Kasumi-1 (cell line): ENCODE measurements around the gene CAST.
A peak's percentile ranks its signal among the peaks of the same experiment; 100 is the strongest.
"Not testable (repeated sequence)": the region's sequence is repeated elsewhere in the genome, so short reads cannot be mapped to it uniquely, and the experiment has no call there.

Experiments used
- DNase-seq, 2 experiments: peaks; one replicate each; lab custom pipeline; 2025; lab: John Stamatoyannopoulos, UW

CAST gene

GRCh38 chr5:96661855-96662724 lies at the start of gene CAST:
TSS of gene CAST (plus strand) at chr5:96662376. CDS start at chr5:96662423, 47 bp downstream.
- DNase-seq: peak; percentile 79 to 82

GRCh38 chr5:96614110-96614691 lies 48.0 kb upstream of the CAST start:
- peak; percentile 30 to 45 for DNase-seq

GRCh38 chr5:96615223-96615622 lies 47.0 kb upstream of the CAST start:
- DNase-seq: no peak

- DNase-seq: no peak
These were observed 45.4 kb upstream of the CAST start for GRCh38 chr5:96616801-96617200.

DNA sequence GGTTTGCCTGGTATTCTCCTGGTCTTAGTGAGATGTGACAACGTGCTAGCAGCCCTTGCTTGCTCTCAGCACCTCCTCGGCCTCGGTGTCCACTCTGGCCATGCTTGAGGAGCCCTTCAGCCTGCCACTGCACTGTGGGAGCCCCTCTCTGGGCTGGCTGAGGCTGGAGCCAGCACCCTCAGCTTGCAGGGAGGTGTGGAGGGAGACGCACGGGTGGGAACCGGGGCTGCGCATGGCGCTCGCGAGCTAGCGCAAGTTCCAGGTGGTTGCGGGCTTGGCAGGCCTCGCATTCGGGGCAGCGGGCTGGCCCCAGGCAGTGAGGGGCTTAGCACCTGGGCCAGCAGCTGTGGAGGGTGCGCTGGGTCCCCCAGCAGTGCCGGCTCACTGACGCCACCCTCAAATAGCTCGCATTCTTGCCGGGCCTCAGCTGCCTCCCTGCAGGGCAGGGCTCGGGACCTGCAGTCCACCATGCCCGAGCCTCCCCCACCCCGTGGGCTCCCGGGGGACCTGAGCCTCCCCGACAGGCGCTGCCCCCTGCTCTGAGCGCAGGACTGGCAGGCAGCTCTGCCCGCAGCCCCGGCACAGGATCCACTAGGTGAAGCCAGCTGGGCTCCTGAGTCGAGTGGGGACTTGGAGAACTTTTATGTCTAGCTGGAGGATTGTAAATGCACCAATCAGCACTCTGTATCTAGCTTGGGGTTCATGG lies 43.7 kb upstream of the CAST start:
- not testable (repeated sequence) for DNase-seq

DNA sequence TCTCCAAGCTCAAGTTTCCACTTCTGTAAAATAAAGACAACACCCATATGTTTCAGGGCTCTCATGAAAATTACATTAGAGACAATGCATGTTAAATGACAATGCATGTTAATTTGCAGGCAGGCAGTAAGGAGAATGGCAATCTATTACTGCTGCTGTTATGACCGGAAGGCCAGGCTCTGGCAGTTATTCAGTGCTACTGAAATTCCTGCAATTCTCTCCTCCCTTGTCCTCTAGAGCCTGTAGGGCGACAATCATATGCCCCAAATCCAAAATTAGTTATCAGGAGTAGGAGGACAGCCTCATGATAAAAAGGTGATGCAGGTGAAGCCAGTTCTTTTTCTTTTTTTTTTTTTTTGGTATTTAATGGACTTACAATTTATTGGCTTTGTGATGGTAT lies 42.2 kb upstream of the CAST start:
- no peak for DNase-seq

DNA sequence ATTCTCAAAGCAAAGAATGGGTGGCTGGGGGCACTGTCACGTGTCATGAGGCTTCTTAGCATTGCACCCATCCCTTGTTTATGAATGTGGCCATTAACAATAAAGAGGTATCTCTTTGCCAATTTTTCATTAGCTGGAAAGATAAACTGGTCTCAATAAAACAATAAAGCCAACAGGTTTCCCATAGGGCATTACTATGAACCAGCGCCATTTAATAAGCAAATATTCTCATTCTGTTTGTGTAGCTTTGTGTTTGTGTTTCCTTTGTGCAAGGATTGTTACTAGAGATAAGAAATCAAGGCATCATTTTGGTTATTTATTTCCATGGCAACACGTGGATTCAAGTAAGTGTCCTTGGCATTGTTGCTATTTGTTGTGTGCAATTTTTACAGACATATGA lies 37.6 kb upstream of the CAST start:
- DNase-seq: no peak

DNA sequence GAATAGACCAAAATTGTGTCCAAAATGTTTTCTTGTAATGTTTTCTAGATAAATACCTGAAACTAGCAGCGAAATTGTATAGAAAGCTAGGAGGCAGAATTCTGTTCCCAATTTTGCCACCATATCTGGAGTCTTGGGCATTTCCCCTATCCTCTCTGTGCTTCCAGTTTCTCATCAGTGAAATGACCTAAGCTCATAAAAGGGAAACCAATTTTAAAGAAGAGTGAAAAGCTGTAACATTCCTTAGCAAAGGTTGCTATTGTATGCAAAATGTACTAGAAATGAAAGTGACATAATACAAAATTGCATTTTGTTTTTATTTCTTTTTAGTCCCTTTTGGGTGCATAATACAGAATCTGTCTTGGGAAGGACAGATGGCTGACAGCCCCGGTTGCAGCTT lies 36.8 kb upstream of the CAST start:
- DNase-seq: no peak

- no peak for DNase-seq
These were observed 35.2 kb upstream of the CAST start for GRCh38 chr5:96626956-96627355.

- DNase-seq: no peak
These were observed 34.3 kb upstream of the CAST start for GRCh38 chr5:96627792-96628398.

DNA sequence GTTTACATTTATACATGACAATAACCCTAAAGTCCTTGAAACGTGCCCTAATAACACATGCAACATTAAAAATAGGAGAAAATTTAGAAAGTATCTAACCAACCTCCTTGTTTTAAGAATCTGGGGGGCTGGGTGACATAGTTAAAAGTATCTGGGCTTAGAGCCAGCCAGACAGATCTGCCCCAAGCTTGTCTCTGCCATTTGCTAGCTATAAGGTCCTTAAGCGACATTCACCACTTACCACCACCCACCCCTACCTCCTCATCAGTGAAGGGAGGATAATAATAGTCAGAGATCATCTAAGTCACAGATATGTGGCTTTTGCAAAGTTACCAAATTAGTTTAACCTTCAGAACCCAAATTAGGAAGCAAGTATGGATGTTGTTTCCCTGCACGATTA lies 33.8 kb upstream of the CAST start:
- DNase-seq: no peak

DNA sequence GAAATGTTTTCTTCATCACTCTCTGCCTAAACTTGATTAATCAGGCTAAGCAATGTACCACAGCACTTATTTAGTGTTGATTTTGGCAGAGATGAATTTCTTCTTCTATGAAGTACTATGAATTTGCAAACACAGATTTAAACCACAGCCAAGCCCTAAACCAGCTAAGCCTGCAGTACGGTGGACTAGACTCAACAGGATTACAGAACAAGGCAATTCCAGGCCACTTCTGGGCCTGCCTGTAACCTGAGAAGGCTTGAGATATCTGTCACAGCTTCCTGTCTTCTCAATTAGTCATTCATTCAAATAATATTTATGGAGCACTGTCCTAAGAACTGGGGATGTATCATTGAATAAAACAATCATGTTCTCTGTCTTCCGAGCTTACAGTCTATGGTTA lies 32.4 kb upstream of the CAST start:
- peak; percentile 21 to 25 for DNase-seq

- DNase-seq: no peak
These were observed 28.4 kb upstream of the CAST start for GRCh38 chr5:96633820-96634219.

- DNase-seq: no peak
These were observed 27.3 kb upstream of the CAST start for GRCh38 chr5:96634881-96635280.

DNA sequence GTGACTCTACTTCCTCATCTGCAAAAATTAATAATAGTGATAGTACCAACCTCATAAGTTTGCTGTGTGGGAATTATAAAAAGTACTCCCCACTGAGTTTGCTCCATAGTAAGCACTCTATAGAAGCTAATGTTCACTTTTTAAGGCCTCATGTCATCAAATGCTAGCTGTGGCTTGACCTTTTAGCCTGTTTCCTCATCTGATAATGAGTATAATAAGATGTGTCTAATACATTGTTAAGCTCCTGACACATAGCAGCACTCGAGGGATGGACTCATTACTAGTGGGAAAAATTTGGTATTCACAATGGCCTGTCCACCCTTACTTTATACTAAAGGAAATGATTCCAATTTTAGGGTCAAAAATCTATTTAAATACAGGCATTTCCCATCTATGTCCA lies 26.1 kb upstream of the CAST start:
- no peak for DNase-seq

DNA sequence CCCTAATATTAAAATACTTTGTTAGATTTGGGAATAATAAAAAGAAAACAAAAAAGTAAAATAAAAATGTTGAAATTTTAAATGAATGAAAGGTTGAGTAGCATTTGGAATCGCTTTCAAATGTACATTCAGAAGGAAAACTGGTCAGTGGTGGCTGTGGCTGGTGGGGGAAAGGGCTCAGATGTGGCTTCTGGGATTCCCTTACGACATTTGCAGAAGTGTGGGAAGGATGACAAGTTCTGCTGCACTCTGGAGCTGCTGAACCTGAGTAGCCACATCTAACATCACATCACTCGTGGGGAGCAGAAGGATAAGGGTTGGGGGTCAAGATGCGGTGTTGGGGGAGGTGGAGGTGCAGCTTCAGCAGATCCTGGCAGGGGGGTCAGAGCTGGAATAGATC lies 25.6 kb upstream of the CAST start:
- no peak for DNase-seq

DNA sequence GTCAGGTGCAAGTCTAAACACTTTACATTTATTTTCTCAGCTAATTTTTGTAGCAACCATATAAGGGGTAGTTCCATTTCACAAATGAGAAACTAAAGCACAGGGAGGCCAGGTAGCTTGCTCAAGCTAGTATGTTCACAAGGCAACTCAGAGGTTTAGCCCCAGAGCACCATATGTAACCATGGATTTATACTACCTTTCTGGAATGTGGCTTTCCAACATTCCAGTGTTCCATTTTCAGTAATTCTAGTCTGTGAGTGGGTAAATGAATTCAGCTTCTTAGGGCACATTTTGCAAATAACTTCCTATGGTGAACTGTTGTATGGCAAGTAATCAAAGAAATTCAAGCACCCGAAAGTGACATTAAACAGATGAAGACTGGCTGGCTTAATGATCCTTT lies 25.0 kb upstream of the CAST start:
- DNase-seq: no peak

- DNase-seq: no peak
These were observed 23.6 kb upstream of the CAST start for GRCh38 chr5:96638561-96638960.

GRCh38 chr5:96640696-96641095 lies 21.5 kb upstream of the CAST start:
- no peak for DNase-seq

- DNase-seq: no peak
These were observed 20.6 kb upstream of the CAST start for GRCh38 chr5:96641368-96642280.

- DNase-seq: no peak
These were observed 19.9 kb upstream of the CAST start for GRCh38 chr5:96642281-96642640.

DNA sequence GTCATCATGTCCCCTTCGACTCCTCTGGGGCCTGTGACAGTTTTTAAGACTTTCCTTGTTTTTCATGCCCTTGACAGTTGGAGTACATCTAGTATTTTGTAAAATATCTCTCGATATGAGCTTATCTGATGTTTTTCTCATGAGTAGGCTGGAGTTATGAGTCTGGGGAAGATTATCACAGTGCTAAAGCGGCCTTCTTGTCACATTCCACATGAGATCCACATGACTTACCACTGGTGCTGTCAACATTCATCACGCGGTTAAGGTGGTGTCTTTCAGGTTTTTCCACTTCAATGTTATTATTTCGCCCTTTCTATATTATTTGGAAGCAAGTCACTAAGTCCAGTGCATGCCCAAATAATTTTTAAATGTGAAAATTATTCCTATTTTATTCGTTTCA lies 17.1 kb upstream of the CAST start:
- no peak for DNase-seq
